ENCODE results near the gene BTBD6. TPM values are rescaled to one million over a fixed set of nuclear protein-coding genes. Genes with fewer than 3 reads are reported as not detected.
A peak's percentile ranks its signal among the peaks of the same experiment; 100 is the strongest.
"Not testable (repeated sequence)": the region's sequence is repeated elsewhere in the genome, so short reads cannot be mapped to it uniquely, and the experiment has no call there.

The BTBD6 gene
- total RNA-seq, 1 donor from 2014 or later: 33.4 TPM

GRCh38 chr14:105269405-105269804 lies 21.1 kb downstream of the BTBD6 start:
- DNase-seq (ENCODE audit: low read depth in 2 of 2): no peak

- DNase-seq (ENCODE audit: low read depth in 2 of 2): no peak
Measured at GRCh38 chr14:105271224-105271890, 23.0 kb downstream of the BTBD6 start.

GRCh38 chr14:105272623-105273022 lies 24.3 kb downstream of the BTBD6 start:
- no peak for DNase-seq (ENCODE audit: low read depth in 2 of 2)

GRCh38 chr14:105273062-105273461 lies 24.7 kb downstream of the BTBD6 start:
- DNase-seq (ENCODE audit: low read depth in 2 of 2): no peak

GRCh38 chr14:105274637-105275036 lies 26.3 kb downstream of the BTBD6 start:
- DNase-seq (ENCODE audit: low read depth in 2 of 2): no peak

- DNase-seq (ENCODE audit: low read depth in 2 of 2): no peak
Measured at GRCh38 chr14:105275267-105275946, 27.1 kb downstream of the BTBD6 start.

GRCh38 chr14:105277448-105277847 lies 29.1 kb downstream of the BTBD6 start:
- DNase-seq (ENCODE audit: low read depth in 2 of 2): not testable (repeated sequence)

GRCh38 chr14:105279642-105280361 lies 31.5 kb downstream of the BTBD6 start:
- DNase-seq (ENCODE audit: low read depth in 2 of 2): no peak

GRCh38 chr14:105280525-105280924 lies 32.2 kb downstream of the BTBD6 start:
- no peak for DNase-seq (ENCODE audit: low read depth in 2 of 2)

- peak; percentile 82 to 84 for DNase-seq (ENCODE audit: low read depth in 2 of 2)
Measured at GRCh38 chr14:105281371-105282097, 33.2 kb downstream of the BTBD6 start.

- DNase-seq (ENCODE audit: low read depth in 2 of 2): no peak
Measured at GRCh38 chr14:105282098-105282725, 33.9 kb downstream of the BTBD6 start.

- DNase-seq (ENCODE audit: low read depth in 2 of 2): no peak
Measured at GRCh38 chr14:105283028-105283427, 34.7 kb downstream of the BTBD6 start.

GRCh38 chr14:105283899-105284298 lies 35.6 kb downstream of the BTBD6 start:
- DNase-seq (ENCODE audit: low read depth in 2 of 2): peak; percentile 52 to 68

- no peak for DNase-seq (ENCODE audit: low read depth in 2 of 2)
Measured at GRCh38 chr14:105285174-105285573, 36.8 kb downstream of the BTBD6 start.

GRCh38 chr14:105286759-105287144 lies 38.4 kb downstream of the BTBD6 start:
- no peak for DNase-seq (ENCODE audit: low read depth in 2 of 2)

GRCh38 chr14:105287249-105288102 lies 39.1 kb downstream of the BTBD6 start:
- no peak for DNase-seq (ENCODE audit: low read depth in 2 of 2)

GRCh38 chr14:105288936-105289335 lies 40.6 kb downstream of the BTBD6 start:
- DNase-seq (ENCODE audit: low read depth in 2 of 2): not testable (repeated sequence)

- peak in 1 of 2 donors; percentile 37 for DNase-seq (ENCODE audit: low read depth in 2 of 2)
Measured at GRCh38 chr14:105290621-105291346, 42.5 kb downstream of the BTBD6 start.

- DNase-seq (ENCODE audit: low read depth in 2 of 2): peak; percentile 73 to 76
Measured at GRCh38 chr14:105292826-105293711, 44.7 kb downstream of the BTBD6 start.
